ENCODE measurements around the gene SLC1A3.

Gene SLC1A3

DNA sequence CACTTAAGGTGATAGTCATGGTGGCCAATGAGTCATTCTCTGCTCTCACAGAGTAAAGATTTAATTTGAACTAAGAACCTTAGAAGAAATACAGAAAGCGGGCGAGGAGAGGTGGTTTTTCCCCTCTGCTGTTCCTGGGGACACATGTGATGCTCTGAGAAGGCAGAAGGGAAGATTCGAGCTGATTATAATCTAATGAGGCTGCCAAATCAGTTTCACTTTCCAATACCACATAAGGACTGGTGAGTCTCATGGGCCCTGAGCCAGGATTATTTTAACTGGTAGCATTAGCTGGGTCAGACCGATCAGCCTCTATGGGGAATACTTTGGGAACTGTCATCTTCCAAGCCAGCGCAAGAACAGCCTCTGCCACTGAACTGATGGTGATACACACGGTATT lies 116.5 kb downstream of the SLC1A3 start:
- no peak for DNase-seq

DNA sequence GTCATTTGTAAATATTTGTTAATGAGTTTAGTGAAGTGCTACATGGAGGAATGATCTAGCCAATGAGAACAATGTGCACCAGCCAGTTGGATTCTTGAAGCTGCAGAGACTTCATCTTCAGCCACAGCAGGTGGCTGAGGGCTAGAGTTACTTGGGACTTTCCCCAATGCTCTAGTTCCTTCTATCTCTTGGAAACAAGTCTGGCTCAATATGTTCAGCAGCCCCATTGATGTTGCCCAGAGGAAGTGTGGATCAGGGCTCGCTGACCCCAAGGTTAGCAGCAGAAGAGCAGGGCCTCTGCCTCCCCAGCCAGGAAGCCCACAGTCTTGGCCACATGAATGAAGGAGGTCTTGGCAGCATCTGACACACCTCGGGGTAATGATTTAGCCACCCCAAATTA lies 117.5 kb downstream of the SLC1A3 start:
- peak; percentile 68 to 73 for DNase-seq

DNA sequence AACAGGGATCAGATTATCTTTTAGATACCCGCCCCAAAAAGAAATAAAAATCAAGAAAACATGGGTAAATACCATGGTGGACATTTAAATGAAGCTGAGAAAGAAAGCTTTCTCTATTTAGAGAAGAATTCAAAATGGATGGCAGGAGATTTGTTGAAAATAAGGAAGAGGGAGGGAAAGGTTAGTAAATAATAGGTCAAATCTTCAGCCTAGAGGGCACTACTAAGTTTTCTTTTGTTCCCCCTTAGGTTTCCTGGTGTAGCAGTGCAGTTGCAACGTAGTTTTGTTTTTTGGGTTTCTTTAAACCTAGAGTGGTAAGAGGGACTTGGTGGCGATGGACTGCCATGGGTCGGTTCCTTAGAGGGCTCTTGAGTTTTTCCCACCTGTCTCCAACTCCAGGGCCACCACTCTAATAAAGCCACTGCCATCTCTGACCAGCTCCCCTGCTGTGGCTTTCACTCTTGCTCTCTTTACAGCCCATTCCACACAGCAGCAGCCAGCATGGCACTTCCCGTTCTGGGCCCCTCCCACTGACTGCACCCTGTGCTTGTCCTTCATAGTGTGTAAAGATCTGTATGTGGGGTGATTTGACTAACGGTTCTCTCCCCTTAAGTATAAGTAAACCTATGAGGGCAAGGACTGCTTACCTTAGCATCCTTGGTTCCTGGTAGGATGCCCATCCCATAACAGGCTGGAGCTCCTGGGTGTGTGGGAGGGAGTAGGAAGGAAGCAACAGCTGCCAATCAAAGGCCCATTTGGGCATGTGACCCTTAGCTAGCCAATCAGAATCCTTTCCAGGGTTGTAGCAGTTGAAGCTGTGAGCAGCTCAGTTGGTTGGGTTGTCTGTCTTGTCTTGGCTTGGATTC lies 118.3 kb downstream of the SLC1A3 start:
- DNase-seq, result peak; percentile 92 to 93

DNA sequence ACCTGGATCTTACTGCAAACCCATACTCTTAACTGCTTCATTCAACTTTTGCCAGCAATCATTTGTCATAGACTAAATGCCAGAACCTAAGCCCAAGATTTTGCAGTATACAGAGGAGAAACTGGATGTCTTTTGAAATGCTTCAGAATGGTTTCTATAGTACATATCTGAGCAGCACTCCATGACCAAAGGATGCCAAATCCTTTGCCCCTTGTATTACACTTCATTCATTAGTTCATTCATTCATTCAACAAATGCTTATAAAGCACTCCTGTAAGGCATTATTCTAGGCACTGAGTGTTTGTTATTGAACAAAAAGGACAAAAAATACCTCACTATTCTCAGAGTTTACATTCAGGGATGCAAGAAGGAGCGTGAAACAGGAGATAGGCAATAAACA lies 119.9 kb downstream of the SLC1A3 start:
- no peak for DNase-seq

DNA sequence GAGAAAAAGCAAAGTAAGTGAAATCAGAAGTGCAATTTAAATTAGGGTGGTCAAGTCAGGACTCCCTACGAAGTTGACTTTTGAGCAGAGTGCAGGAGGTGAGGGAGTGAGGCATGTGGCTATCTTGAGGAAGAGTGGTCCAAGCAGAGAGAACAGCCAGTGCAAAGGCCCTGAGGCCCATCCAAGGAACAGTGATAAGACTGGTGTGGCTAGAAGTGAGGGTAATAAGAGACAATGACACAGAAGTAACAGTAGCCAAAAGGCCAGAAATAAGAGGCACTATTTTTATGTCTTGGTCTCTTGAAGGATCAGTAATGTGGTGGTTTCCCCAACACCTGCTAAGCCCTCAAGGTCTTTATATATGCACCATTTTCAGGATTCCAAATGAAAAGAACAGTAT lies 120.4 kb downstream of the SLC1A3 start:
- DNase-seq, result no peak

DNA sequence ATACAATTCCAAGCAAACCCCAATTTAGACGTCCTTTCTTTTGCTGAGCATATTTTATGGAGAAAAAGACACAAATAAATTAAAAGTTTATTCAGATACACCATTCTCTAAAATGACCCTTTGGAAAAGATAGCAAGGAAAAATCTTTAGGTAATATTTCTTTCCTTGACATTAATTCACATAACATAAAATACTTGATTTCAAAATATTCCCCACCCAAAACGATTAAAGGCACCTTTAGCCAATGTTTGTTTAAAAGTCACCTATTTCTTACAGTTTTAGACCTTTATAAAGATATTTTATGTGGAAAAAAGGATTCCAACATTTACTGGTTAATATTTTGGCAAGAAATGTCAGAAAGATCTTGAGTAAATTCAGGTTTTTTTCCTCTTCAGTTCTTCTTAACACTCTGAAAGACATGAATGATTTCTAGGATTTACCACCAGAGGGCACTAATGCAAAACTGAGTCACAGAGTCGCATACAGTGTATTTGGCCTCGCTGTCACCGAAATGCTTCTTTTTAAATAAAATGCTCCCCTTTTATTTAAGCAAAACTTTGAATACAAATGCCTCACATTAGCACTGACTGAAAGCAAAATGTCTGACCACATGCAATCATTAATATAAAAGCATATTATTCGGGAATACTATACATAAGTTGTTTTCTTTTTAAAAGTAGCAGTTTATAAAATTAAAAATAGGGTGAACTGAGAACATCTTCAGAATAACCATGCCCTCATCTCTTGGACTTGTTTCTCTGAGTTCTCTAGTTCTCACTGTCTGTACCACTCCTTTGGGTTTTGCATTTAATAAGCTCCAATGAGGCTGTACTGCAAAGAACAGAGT lies 122.5 kb downstream of the SLC1A3 start:
- DNase-seq, result peak; percentile 73 to 82

DNA sequence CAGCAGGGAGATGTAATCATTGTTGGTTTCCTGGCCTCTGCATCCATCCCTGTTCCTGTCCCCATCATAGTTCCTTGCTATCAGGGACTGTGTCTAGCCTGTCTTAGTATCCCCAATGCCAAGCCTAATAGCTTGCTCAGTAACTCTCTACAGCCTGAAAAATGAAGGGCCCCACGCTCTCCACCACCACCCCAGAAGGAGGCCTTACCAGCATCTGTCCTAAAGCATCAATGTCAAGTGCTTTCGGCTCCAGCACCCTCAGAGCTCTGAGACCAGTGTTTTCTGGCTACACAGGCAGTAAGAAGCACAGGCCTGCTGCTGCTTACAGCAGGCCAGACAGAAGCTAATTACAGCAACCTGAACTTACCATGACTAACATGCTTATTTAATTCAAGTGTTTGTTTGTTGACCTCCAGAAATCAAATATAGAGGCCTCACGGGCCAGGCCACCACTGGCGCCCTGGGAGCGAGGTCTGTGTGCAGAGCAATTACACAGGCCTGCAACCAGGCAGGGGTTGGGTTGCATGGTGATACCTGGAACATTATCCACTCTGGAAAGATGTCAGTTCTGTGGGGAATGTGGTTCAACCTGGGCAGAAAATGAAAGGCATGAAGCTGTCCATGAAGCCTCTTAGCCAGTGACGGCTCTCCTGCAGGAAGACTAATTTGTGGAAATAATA lies 124.3 kb downstream of the SLC1A3 start:
- no peak for DNase-seq

DNA sequence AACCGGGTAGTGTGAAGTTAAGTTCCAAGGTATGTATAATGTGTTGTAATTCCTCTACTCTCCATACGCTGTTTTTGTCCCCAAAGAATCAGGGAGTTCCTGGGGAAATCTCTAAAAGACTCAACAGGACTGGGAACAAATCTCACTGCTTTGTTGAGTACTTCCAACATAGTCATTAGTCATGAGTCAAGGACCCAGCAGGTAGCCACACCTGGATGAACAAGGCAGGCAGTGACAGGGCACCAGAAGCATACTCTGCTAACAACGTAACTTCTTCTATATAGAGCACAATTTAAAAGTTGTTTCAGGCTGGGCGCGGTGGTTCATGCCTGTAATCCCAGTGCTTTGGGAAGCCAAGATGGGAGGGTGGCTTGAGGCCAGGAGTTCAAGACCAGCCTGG lies 126.8 kb downstream of the SLC1A3 start:
- no peak for DNase-seq

DNA sequence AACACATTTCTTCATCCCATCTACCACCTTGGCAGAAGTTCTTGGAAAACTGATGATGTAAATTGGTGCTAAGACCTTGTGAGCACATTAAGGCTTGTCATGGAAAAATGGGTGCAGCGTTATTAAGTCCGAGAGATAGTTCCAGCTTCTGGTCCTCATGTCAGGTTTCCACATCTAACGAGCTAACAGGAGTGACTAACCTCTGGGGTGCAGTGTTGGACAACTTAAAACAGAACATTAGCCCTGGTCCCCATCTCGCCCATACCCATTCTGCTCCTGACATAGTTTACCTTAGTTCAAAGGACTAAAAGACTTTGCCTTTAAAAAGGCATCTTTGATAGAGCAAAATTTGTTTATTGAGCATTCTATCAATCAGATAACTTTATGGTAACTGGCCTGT lies 128.0 kb downstream of the SLC1A3 start:
- DNase-seq, result no peak

DNA sequence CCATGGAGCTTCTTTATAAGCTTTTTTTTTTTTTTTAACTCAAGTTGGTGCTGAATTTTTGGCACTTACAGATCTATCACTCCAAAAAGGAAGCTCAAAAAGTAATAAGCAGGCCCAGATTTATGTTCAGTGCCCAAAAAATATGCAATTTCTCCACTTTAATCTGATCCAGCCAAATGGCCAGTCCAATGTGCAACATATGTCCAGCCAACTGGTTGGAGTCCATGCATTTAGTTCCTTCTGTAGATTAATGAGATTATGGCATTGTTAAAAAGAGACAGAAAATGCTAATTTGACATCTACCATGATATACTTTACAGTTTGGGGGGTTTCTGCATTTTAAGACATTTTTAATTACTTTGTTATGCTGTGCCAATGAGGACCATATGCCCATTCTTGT lies 129.5 kb downstream of the SLC1A3 start:
- no peak for DNase-seq

Measured in inflammatory macrophage (primary cell).